Retinal pigment epithelial cell (primary cell): Measurements from ENCODE around the gene CDKN2AIPNL.

Experiments
- DNase-seq: peaks from one replicate; pipeline ENCODE4 v3.0.0-alpha.2; 2010; ENCODE audit warnings: low read depth
- H3K4me3 ChIP-seq: 2 replicates; pipeline ENCODE4 v1.5.1; 2011; ENCODE audit warnings: mild to moderate bottlenecking, low read length, control low read depth, moderate library complexity
- TF ChIP-seq, protein P1 (sequence below): conservative IDR thresholded peaks from 2 replicates; pipeline ENCODE4 v1.5.1; 2011; ENCODE audit warnings: low read depth, low read length, control low read depth, inconsistent platforms

Gene CDKN2AIPNL

DNA sequence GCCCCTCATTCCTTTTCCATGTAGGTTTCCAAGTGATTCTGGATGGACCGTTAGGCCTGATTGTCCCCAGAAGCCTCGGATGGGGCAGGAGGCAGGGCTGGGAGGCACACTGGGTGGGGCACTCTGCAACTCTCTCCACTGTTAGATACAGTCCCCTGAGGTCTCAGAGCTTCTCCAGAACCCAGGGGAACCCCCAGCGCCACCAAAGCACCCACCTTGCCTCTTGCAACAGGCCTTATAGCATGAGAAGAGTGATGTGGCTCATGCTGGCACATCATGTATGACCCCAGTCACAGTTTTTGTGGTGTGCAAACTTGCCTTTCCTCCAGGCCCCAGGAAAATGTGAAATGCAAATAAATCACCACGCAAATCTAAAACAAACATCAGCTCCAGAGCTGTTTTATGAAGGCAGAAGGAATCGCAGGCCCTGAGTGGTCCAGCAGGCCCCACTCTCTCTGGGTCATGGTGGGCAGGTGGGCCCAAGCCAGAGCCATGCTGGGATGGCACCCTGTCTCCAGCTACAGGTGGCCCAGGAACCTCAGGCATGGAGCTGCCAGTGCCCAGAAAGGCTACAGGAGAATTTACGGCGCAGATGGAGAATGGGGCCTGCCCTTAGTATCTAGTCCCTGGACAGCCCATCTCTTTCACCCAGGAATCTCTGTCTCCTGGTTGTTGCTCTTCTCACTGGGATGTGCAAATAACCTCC lies 36.3 kb upstream of the CDKN2AIPNL start:
- TF ChIP-seq, protein P1, sequence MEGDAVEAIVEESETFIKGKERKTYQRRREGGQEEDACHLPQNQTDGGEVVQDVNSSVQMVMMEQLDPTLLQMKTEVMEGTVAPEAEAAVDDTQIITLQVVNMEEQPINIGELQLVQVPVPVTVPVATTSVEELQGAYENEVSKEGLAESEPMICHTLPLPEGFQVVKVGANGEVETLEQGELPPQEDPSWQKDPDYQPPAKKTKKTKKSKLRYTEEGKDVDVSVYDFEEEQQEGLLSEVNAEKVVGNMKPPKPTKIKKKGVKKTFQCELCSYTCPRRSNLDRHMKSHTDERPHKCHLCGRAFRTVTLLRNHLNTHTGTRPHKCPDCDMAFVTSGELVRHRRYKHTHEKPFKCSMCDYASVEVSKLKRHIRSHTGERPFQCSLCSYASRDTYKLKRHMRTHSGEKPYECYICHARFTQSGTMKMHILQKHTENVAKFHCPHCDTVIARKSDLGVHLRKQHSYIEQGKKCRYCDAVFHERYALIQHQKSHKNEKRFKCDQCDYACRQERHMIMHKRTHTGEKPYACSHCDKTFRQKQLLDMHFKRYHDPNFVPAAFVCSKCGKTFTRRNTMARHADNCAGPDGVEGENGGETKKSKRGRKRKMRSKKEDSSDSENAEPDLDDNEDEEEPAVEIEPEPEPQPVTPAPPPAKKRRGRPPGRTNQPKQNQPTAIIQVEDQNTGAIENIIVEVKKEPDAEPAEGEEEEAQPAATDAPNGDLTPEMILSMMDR = no peak
- H3K4me3 ChIP-seq = no peak overlapping the region
- no peak for DNase-seq

DNA sequence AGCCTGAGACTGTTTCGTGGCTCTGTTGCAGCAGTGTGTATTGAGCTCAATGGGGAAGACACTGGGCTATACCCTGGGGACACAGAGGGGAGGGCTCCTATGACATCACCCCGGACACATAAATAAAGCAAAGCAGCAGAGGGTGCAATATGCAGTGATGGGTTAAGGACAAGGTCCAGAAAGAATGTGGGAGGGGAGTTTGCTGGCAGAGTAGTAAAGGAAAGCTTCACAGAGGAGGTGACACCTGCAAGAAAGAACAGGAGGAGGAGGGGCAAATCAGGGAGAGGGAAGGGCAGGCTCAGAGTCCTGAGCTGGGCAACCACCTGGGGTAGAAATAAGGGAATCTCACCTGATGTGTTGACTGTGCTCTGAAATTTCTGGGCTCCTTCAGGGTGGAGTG lies 35.3 kb upstream of the CDKN2AIPNL start:
- no peak overlapping the region for H3K4me3 ChIP-seq
- no peak for DNase-seq
- TF ChIP-seq, protein P1 = no peak

DNA sequence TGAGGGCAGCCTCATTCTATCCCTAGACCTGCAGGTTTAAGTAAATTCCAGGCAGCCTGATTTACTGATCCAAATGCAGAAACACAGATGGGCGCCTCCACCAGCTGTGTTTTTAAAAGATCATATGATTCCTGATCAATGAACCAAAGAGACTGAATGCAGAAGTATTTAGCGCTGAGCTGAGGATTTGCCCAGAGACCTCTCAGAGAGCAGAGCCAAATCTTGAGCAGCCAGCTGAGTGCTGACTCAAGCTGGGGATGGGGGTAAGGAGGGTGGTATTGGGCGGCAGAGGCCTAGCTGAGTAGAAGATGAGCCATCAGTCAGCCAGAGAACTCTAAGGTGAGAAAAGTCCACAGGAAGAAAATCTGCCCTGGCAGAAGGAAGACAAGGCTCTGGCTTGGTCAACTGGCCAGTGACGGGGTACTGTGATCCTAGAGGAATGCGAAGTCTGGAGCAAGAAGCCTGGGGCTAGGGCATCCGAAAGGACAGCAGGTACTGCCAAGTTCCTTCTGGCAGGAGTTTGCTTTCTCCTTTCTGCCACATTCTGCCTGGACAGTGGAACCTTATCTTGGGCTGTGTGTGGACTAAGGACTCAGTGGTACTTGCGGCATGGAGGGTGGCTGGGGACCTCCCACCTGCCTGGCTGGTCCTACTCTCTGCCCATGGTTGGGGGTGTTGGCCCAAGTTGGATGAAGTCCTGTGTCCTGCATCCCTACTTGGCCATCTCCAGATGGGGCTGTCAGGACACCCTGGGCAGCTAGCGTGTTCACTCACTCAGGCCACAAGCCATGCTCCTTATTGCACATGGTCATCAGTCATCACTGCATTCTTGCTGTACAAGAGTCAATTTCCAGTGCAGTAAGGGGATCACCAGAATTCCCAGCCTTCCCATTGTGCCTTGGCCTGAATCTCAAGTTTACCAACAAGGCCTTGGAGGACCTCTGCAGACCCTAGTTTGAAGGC lies 34.5 kb upstream of the CDKN2AIPNL start:
- H3K4me3 ChIP-seq = no peak overlapping the region
- TF ChIP-seq, protein P1 = no peak
- DNase-seq = no peak

DNA sequence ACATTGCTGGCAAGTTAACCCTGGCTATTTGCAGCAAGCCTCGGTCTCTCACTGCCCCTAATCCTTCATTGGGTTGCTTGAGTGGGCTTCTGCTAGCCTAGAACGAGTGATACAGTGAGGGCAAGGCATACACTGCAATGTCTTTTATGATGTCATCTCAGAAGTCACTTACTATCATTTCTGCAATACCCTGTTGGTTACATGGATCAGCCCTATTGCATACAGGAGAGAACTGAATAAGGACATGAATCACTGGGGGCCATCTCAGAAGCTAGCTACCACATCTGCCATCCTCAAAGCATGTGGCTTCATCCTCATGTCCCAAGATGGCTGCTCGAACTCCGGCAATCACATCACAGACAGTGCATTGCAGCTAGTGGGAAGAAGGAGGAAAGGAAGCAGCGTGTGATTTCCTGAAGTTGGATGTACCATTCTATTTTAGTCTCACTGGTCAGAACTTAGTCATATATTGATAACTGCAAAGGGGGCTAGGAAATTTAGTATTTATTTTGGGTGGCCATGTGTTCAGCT lies 33.3 kb upstream of the CDKN2AIPNL start:
- H3K4me3 ChIP-seq = no peak overlapping the region
- no peak for DNase-seq
- TF ChIP-seq, protein P1 = no peak

DNA sequence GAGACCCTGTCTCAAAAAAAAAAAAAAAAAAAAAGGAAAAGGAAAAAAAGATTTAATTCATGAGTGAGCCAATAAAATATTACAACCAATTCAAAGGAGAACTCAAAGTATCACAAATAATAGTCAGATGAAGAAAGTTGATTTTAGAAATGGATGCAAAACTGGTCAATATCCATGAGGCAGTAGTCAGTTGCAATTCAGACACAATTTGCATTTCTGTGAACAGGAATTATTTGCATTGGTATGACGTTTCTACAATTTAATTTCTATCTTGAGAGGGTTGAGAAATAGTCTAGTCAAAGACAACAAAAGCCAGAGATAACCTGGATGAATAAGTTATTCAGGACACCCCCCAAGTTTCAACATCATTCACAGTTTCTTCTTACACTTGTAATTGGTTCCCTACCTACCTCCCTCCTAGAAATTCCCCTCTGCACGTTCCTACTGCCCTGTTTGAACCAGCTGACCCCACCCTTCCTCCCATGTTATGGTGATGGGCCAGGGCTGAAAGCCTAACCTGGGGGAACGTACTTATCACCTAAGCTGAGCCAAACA lies 28.6 kb upstream of the CDKN2AIPNL start:
- no peak overlapping the region for H3K4me3 ChIP-seq
- TF ChIP-seq, protein P1 = no peak
- DNase-seq = no peak

DNA sequence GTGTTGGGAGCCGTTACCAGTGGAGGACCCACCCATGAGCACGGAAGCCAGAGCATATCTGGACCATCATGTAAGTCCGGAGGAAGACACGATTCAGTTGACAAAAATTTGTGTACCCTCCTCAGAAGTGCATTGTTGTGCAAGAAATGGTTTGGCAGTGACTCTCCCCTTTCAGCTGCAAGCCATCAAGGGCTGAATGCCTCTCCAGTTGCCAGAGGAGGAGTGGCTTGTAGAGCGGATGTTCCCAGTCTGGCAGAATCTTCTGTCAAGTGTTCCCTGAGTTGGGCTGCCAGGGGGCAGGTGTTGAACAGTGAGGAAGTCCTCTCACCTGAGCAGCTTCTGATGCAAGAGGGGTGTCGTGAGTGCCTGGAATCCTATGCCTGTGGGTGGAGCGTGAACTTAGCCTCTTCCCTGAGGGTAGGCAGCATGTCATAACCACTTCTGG lies 27.6 kb upstream of the CDKN2AIPNL start:
- TF ChIP-seq, protein P1 = no peak
- DNase-seq = no peak
- no peak overlapping the region for H3K4me3 ChIP-seq
